Measurements from ENCODE around the gene COL20A1.

DNA sequence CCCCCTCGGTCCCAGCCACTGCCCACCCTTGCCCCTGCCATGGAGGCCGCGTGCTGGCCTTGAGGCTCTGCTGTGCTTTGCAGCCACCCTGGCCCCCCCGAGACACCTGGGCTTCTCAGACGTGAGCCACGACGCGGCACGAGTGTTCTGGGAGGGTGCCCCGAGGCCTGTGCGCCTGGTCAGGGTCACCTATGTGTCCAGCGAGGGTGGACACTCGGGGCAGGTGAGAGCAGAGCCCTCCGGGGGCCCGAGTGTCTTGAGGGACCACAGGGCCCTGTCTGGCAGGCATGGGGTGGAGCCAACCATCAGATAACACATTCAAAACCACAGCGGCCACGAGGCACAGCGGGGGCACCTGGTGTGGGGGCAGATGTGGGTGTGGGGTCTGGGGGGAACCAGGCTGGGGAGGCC, 18.9 kb downstream of the COL20A1 start:
- TF ChIP-seq CTCF (IDR thresholded peaks at IDR 0.05) (no peak), POLR2A (IDR thresholded peaks at IDR 0.05) (no peak), EP300 (IDR thresholded peaks at IDR 0.05) (no peak), POLR2AphosphoS5 (IDR thresholded peaks at IDR 0.05) (no peak)

Measured in sigmoid colon (tissue), 4 donors.